GM12892 (cell line): ENCODE data around the gene NEB.
"Not testable (repeated sequence)": the region's sequence is repeated elsewhere in the genome, so short reads cannot be mapped to it uniquely, and the experiment has no call there.

Experiments used
- DNase-seq: peaks from one replicate; pipeline ENCODE4 v3.0.0; 2011; ENCODE audit not compliant: insufficient read length
- FAIRE-seq: peaks from 2 replicates; lab custom pipeline; 2011; peaks lifted over from hg19 to GRCh38; lab: Jason Lieb, UNC
- POLR2A ChIP-seq: IDR thresholded peaks from 2 replicates; pipeline ENCODE4 v1.6.1; 2011; ENCODE audit warnings: low read depth, low read length, control low read depth
- POLR2AphosphoS5 ChIP-seq: IDR thresholded peaks from 2 replicates; pipeline ENCODE4 v1.6.1; 2011; ENCODE audit warnings: low read depth, low read length, control low read depth
- TAF1 ChIP-seq: IDR thresholded peaks from 2 replicates; pipeline ENCODE4 v1.6.1; 2011; ENCODE audit warnings: low read depth, mild to moderate bottlenecking, control low read depth, low read length, borderline replicate concordance

Gene NEB

DNA sequence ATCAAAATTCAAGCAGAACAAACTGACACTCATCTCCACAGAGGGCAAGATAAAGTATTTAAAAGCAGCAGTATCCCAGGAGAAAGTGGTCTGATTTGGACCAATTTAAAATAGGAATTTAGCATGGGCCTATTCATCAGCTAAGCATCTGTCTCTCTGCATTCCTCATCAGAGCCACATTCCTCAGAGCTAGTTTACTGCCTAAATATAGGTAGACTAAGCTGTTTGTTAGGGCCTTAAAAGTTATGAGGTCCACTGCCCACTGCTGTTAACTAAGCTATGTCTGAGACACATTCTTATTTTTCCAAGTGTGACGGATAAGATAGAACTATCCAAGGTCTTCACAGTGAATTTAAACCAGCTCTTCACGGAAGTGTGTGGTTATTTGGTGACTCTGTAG is 17.6 kb downstream of the NEB start:
- TF ChIP-seq POLR2AphosphoS5, result no peak
- TF ChIP-seq POLR2A, result no peak
- TF ChIP-seq TAF1, result no peak
- DNase-seq (no peak), FAIRE-seq (no peak)

DNA sequence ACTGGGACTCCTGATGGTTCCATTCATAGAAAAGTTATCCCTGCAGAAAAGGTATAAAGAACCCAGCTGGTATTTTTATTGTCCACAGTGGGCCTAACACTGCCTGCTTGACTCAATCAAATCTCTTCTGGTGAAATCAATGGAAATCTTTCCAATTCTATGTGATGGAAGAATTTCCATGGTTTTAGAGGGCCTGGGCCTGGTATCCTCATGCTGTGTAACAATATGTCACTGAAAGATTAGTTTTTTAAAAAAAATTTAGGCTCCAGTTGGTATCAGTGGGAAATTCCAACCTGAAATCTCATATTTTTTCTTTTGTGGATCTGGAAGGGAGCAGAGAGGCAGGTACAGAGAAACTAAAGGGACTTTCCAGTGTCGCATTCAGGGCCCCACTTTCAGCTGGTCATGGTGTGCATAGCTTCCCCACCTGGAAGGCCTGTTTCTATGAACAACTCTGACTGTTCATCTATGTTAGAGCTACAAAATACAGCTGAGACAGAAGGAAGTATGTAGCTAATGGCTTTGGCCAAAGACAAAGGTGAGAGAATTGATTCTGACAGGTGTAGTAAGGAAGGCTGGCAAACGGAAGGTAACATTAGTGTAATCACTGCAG is 20.9 kb downstream of the NEB start:
- FAIRE-seq (no peak), DNase-seq (no peak)
- TF ChIP-seq TAF1 (no peak), POLR2AphosphoS5 (no peak), POLR2A (no peak)

GRCh38 chr2:151711025-151711424 is 23.3 kb downstream of the NEB start:
- no peak for DNase-seq
- no peak for FAIRE-seq
- no peak for TF ChIP-seq POLR2A
- no peak for TF ChIP-seq TAF1
- no peak for TF ChIP-seq POLR2AphosphoS5

DNA sequence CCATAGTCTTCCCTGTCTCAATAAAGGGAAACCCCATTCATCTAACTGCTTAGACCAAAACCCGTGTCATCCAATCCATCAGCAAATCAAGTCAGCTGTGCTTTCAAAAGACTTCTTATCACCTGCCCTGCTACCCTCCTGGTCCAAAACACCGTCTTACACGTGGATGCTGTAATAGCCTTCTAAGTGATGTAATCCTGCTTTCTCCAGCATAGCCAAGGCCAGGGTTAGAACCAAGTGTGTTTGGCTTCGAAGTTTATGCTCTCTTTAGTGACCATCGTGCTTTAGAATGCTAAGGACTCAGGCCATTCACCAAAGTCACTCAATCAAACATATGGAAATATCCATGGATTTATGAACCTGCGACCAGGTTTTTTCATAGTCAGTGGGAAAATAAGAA is 25.5 kb downstream of the NEB start:
- TF ChIP-seq POLR2A, result no peak
- no peak for FAIRE-seq
- no peak for DNase-seq

GRCh38 chr2:151707857-151708256 is 26.4 kb downstream of the NEB start:
- DNase-seq (no peak), FAIRE-seq (no peak)
- TF ChIP-seq POLR2A (no peak), POLR2AphosphoS5 (no peak), TAF1 (no peak)

DNA sequence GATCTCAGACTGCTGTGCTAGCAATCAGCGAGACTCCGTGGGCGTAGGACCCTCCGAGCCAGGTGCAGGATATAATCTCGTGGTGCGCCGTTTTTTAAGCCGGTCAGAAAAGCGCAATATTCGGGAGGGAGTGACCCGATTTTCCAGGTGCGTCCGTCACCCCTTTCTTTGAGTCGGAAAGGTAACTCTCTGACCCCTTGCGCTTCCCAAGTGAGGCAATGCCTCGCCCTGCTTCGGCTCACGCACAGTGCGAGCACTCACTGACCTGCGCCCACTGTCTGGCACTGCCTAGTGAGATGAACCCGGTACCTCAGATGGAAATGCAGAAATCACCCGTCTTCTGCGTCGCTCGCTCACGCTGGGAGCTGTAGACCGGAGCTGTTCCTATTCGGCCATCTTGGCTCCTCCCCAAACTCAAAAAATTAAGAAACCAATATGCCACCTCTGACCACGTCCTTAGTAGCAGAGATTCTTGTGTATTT is 29.8 kb downstream of the NEB start:
- DNase-seq, FAIRE-seq: not testable (repeated sequence)

GRCh38 chr2:151698134-151698533 is 36.1 kb downstream of the NEB start:
- peak; percentile 66 for FAIRE-seq

DNA sequence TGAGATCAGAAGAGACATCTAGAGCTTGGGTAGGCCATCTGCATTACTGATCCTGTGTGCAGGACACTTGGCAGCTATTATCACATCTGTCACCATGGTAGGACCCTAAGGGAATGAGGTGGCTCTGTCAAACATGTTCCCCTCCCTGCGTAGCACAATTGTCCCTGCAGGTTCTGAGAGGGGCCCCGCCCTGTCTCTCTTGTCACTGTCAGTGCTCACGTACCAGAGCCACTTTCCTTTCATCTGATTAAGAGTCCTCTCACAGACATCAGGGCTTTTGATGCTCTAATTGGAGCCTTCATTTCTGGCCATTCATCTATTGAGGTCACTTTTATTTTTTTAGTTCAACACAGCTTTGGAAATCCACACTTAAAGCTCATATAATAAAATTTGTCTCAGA is 38.5 kb downstream of the NEB start:
- TF ChIP-seq POLR2AphosphoS5 (no peak), POLR2A (no peak), TAF1 (no peak)
- no peak for DNase-seq
- FAIRE-seq, result no peak

More at GRCh38 chr2:151698134-151698533, 36.1 kb downstream of the NEB start:
- DNase-seq, result not testable (repeated sequence)

DNA sequence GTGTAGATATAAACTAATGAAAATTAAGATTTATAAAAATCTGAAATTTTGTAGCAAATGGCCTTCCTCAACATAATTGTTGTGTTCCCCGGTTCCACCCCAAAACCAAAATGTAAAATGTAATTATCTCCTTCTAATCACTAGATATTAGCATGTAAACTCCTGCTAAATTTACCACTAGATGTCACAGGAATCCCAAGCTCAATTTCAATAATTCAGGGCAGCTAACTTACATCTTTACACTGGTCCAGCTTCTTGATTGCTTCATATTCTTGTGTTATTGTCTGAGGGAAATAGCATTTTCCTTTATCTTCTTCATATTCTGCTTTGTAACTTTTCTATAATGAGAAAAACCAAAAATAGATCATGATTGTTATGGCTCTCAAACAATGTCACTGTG is 42.6 kb downstream of the NEB start:
- DNase-seq (no peak), FAIRE-seq (no peak)
- TF ChIP-seq POLR2AphosphoS5 (no peak), POLR2A (no peak), TAF1 (no peak)

- DNase-seq, result no peak
- no peak for TF ChIP-seq POLR2A
- TF ChIP-seq POLR2AphosphoS5, result no peak
- no peak for TF ChIP-seq TAF1
- no peak for FAIRE-seq
Observed at GRCh38 chr2:151688719-151689118, 45.6 kb downstream of the NEB start.

- TF ChIP-seq TAF1 (no peak), POLR2AphosphoS5 (no peak), POLR2A (no peak)
- DNase-seq (no peak), FAIRE-seq (no peak)
Observed at GRCh38 chr2:151682459-151683003, 51.7 kb downstream of the NEB start.

- TF ChIP-seq POLR2A, result no peak
- no peak for TF ChIP-seq TAF1
- no peak for TF ChIP-seq POLR2AphosphoS5
- no peak for DNase-seq
- no peak for FAIRE-seq
Observed at GRCh38 chr2:151681051-151681450, 53.2 kb downstream of the NEB start.

GRCh38 chr2:151679994-151680393 is 54.3 kb downstream of the NEB start:
- no peak for FAIRE-seq
- TF ChIP-seq POLR2AphosphoS5 (no peak), POLR2A (no peak), TAF1 (no peak)
- no peak for DNase-seq
